Choroid plexus epithelial cell (primary cell): ENCODE measurements around the gene ANKRD33.
A peak's percentile ranks its signal among the peaks of the same experiment; 100 is the strongest.

ENCODE experiments used
- DNase-seq: peaks from one replicate; pipeline ENCODE4 v3.0.0-alpha.2; 2010; ENCODE audit warnings: low read depth
- H3K4me3 ChIP-seq: 2 replicates; pipeline ENCODE4 v1.5.1; 2011; ENCODE audit warnings: low read depth, mild to moderate bottlenecking, control low read depth, low read length, moderate library complexity
- TF ChIP-seq, protein P1 (sequence below): conservative IDR thresholded peaks from 2 replicates; pipeline ENCODE4 v1.5.1; 2011; ENCODE audit warnings: low read depth, mild to moderate bottlenecking, control low read depth, inconsistent platforms, low read length, moderate library complexity

The ANKRD33 gene

DNA sequence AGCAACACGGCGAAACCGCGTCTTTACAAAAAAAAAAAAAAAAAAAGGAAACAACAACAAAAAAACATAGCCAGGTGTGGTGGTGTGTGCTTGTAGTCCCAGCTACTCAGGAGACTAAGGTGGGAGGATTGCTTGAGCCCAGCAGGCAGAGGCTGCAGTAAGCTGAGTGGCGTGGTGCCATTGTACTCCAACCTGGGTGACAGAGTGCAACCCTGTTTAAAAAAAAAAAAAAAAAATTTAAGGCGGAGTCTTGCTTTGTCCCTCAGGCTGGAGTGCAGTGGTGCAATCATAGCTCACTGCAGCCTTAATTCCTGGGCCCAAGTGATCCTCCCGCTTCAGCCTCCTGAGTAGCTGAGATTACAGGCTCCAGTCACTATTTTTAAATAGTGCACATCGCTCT is 21.1 kb upstream of the ANKRD33 start:
- H3K4me3 ChIP-seq = no peak overlapping the region
- DNase-seq = no peak
- TF ChIP-seq, protein P1, sequence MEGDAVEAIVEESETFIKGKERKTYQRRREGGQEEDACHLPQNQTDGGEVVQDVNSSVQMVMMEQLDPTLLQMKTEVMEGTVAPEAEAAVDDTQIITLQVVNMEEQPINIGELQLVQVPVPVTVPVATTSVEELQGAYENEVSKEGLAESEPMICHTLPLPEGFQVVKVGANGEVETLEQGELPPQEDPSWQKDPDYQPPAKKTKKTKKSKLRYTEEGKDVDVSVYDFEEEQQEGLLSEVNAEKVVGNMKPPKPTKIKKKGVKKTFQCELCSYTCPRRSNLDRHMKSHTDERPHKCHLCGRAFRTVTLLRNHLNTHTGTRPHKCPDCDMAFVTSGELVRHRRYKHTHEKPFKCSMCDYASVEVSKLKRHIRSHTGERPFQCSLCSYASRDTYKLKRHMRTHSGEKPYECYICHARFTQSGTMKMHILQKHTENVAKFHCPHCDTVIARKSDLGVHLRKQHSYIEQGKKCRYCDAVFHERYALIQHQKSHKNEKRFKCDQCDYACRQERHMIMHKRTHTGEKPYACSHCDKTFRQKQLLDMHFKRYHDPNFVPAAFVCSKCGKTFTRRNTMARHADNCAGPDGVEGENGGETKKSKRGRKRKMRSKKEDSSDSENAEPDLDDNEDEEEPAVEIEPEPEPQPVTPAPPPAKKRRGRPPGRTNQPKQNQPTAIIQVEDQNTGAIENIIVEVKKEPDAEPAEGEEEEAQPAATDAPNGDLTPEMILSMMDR = no peak

DNA sequence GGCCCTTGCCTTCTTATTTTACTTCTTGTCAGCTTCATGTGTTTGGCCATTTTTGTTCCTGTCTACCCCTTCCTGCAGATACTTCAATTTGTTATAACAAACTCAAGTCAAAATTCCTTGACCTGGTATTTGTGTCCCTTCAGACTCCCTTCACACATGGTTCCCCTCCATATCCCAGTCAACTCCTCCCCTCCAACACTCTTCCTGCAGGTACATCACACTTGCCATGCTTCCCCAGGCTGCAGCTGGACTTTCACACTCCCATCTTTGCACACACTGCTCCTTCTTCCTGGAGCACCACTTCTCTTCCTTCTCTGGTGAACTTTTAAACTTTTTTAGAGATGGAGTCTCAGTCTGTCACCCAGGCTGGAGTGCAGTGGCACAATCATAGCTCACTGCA is 20.5 kb upstream of the ANKRD33 start:
- no peak for DNase-seq
- TF ChIP-seq, protein P1 = no peak
- H3K4me3 ChIP-seq = no peak overlapping the region

DNA sequence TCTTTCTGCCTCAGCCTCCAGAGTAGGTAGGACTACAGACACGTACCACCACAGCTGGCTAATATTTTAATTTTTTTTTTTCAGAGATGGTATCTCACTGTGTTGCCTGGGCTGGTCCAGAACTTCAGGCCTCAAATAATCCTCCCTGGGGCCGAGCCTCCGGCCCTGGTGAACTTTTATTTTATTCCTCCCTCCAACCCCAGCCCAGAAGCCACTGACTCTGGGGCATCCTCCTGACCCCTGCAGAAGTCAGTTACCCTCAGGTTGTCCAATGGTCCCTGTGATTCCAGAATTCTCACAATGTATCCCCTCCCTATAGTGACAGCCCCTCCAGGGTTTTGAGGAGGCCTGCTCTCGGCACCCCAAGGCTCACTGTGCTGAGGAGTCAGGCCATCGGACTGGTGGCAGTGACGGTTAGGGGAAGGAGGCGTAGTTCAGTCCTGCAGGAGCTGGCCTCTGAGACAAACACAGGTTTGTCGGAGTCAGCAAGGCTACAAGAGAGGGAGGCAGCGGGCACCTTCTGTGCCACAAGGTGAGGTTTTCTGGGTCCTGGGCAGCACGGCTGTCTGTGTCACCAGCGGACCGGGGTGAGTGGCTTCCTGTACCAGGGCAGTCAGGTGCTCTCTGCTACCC is 20.0 kb upstream of the ANKRD33 start:
- TF ChIP-seq, protein P1 = no peak
- DNase-seq = no peak
- H3K4me3 ChIP-seq = no peak overlapping the region

DNA sequence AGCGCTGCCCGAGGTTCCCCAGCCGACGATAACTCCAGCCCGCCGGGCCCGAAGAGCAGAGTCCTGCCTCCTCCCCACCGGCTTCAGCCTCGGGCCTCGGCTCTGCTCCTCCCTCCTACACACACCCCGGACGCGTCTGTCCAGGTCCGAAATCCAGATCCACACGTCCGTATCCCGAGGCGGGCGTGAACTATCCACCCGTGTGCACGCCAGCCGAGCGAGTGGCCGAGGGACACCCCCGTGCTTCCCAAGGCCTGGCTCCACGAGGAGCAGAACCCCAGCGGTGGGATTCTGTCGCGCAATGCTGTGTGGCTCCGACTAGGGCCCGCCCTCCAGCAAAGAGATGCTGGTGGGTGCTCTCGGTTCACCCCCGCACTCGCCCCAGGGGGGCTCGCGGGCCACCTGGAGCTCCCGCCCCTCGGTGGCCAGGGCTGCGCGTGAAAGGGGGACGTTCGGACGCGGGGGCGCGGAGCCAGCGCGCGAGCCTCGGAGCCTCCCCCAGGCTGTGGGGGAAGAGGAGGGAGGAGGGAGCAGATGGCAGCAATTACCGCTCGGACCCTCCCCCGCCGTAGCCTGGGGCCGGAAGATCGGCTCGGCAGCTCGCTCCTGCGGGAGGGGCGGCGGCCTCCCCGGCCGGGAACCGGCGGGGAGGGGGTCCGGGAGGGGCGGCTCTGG is 18.9 kb upstream of the ANKRD33 start:
- TF ChIP-seq, protein P1 = no peak
- H3K4me3 ChIP-seq = peak overlapping the region; percentile 51
- DNase-seq = no peak

DNA sequence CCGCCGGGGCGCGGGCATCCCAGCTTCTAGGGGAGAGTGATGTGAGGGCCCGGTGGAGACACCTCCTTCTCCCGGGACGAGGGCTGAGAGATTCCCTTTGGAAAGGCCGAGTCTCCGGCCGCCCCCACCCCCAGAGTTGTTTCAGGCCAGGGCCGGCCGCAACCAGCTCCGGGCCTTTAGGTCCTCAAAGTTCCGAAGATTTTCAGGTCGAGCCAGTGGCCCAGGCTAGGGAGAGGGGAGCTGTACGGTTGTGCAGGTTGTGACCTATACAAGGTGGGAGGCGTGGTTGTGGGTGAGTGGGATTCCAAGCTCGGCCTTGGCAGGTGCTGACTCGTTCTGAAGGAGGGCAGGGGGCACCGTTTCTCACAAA is 18.4 kb upstream of the ANKRD33 start:
- DNase-seq = no peak
- H3K4me3 ChIP-seq = peak overlapping the region; percentile 51
- TF ChIP-seq, protein P1 = no peak

DNA sequence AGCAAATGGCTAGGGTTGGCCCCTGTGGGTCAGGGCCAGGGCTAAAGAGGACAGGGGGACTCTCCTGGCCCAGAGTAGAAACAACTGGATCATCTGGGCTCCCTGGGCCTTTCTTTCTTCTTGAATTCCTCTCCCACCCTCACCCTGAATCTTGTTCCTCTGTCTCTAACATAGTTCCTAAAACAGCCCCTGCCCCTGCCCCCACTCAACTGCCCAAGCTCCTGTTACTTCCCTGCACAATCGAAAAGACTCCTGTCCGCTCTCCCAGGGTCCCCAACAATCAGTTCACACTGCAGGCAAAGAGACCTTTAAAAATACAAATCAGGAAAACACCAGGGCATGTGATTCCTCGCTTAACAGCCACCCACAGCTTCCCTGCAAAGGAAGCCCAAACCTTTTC is 18.0 kb upstream of the ANKRD33 start:
- no peak overlapping the region for H3K4me3 ChIP-seq
- TF ChIP-seq, protein P1 = no peak
- no peak for DNase-seq

DNA sequence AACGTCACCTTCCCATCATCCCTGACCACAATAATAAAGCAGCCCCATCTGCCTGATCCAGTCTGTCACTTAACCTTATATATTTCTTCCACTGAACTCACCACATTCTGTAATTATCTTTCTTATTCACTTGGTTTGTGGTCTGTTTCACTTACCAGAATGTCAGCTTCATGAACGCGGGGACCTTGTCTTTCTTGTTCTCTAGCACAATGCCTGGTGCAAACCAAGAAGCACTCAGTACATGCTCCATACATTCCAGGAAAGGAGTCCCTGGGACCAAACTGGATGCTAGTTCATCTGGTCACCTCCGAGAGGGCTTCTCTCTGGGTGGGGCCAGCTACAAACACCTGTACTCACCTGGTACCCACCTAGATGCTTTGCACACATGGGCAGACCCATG is 17.4 kb upstream of the ANKRD33 start:
- no peak for DNase-seq
- no peak overlapping the region for H3K4me3 ChIP-seq
- TF ChIP-seq, protein P1 = no peak
